Colonic mucosa (tissue), 4 donors: ENCODE data around the gene ADGRE3. TPM values are rescaled to one million over a fixed set of nuclear protein-coding genes. Genes with fewer than 3 reads are reported as not detected.

Source experiments
- DNase-seq: peaks from one replicate; pipeline ENCODE4 v3.0.0-alpha.2; 2020
- H3K27ac ChIP-seq: fragments of 200-600 bp; one replicate; pipeline ENCODE4 v1.8.0; 2021
- H3K27me3 ChIP-seq: fragments of 200-600 bp; one replicate; pipeline ENCODE4 v1.8.0; 2021
- H3K36me3 ChIP-seq: fragments of 200-600 bp; one replicate; pipeline ENCODE4 v1.8.0; 2021
- H3K4me1 ChIP-seq: fragments of 200-600 bp; one replicate; pipeline ENCODE4 v1.8.0; 2021; ENCODE audit warnings: mild to moderate bottlenecking
- H3K4me3 ChIP-seq: fragments of 200-600 bp; one replicate; pipeline ENCODE4 v1.8.0; 2021
- H3K9ac ChIP-seq, 2 donors: one replicate each; pipeline ENCODE4 v1.7.0; 2013; ENCODE audit warnings: control low read depth in 2 of 2, low read depth in 2 of 2, low read length in 2 of 2
- H3K9me3 ChIP-seq: fragments of 200-600 bp; one replicate; pipeline ENCODE4 v1.8.0; 2021
- CTCF ChIP-seq: fragments of 200-600 bp; IDR thresholded peaks from one replicate; pipeline ENCODE4 v1.8.0; 2022; ENCODE audit warnings: antibody characterized with exemption, mild to moderate bottlenecking
- intact Hi-C: fragments of 100-400 bp; cut with DNase I; formaldehyde crosslinking; loops from one replicate; pipeline ENCODE4 v1.14.1; 2022
- total RNA-seq, 2 donors: library from RNA; stranded (reverse); fragmentation: NEBNext Ultra II Directional in 1 of 2; extraction: Animal tissue kit (Norgen Biotek cat#: 25700) in 1 of 2; gene quantifications; one replicate each; pipeline ENCODE4 v1.2.1, GENCODE V29; 2021
- donor health status: healthy.
- donor health status: DM: no; HTN: no; CAD: no.
- donor health status: DM: no; HTN: no; CAD: no.

Gene ADGRE3
- total RNA-seq, 2 donors from 2014 or later = 1.2 TPM; not detected in 1

- no peak for TF ChIP-seq CTCF
- Histone ChIP-seq H3K27me3 (no peaks in the 10 kb centered on the region), H3K4me3 (no peak overlapping the region), H3K9me3 (no peaks in the 10 kb centered on the region), H3K36me3 (no peaks in the 10 kb centered on the region), H3K9ac (no peak overlapping the region), H3K27ac (no peak overlapping the region), H3K4me1 (no peaks in the 10 kb centered on the region)
- no peak for DNase-seq
- intact Hi-C loops = no loop called here
These were observed 19.7 kb downstream of the ADGRE3 start for GRCh38 chr19:14654786-14655560.

GRCh38 chr19:14650161-14650560, 24.5 kb downstream of the ADGRE3 start:
- no peak for DNase-seq
- no peak overlapping the region for H3K27ac ChIP-seq
- no peaks in the 10 kb centered on the region for H3K27me3 ChIP-seq
- no peak overlapping the region for H3K4me3 ChIP-seq
- no peaks in the 10 kb centered on the region for H3K4me1 ChIP-seq
- intact Hi-C loops = no loop called here
- H3K9ac ChIP-seq = no peak overlapping the region
- H3K9me3 ChIP-seq = no peaks in the 10 kb centered on the region
- H3K36me3 ChIP-seq = no peaks in the 10 kb centered on the region
- no peak for TF ChIP-seq CTCF

GRCh38 chr19:14649020-14649419, 25.6 kb downstream of the ADGRE3 start:
- no peaks in the 10 kb centered on the region for H3K9me3 ChIP-seq
- H3K4me1 ChIP-seq = no peaks in the 10 kb centered on the region
- no peak for TF ChIP-seq CTCF
- H3K27ac ChIP-seq = no peak overlapping the region
- no peaks in the 10 kb centered on the region for H3K27me3 ChIP-seq
- no peak for DNase-seq
- H3K9ac ChIP-seq = no peak overlapping the region
- intact Hi-C loops = no loop called here
- H3K36me3 ChIP-seq = no peaks in the 10 kb centered on the region
- H3K4me3 ChIP-seq = no peak overlapping the region

- no peaks in the 10 kb centered on the region for H3K9me3 ChIP-seq
- no peak overlapping the region for H3K4me3 ChIP-seq
- intact Hi-C loops = no loop called here
- no peaks in the 10 kb centered on the region for H3K4me1 ChIP-seq
- no peak for TF ChIP-seq CTCF
- DNase-seq = no peak
- H3K9ac ChIP-seq = no peak overlapping the region
- H3K27me3 ChIP-seq = no peaks in the 10 kb centered on the region
- no peak overlapping the region for H3K27ac ChIP-seq
- no peaks in the 10 kb centered on the region for H3K36me3 ChIP-seq
These were observed 26.1 kb downstream of the ADGRE3 start for GRCh38 chr19:14648506-14648905.

- no peak overlapping the region for H3K4me3 ChIP-seq
- H3K9ac ChIP-seq = no peak overlapping the region
- no peaks in the 10 kb centered on the region for H3K9me3 ChIP-seq
- no peak overlapping the region for H3K27ac ChIP-seq
- no peaks in the 10 kb centered on the region for H3K4me1 ChIP-seq
- intact Hi-C loops = no loop called here
- no peaks in the 10 kb centered on the region for H3K36me3 ChIP-seq
- H3K27me3 ChIP-seq = no peaks in the 10 kb centered on the region
- TF ChIP-seq CTCF = no peak
- no peak for DNase-seq
These were observed 34.9 kb downstream of the ADGRE3 start for GRCh38 chr19:14639536-14640277.
